ENCODE results near the gene TTLL10.
A peak's percentile ranks its signal among the peaks of the same experiment; 100 is the strongest.

TTLL10 gene, protein sequence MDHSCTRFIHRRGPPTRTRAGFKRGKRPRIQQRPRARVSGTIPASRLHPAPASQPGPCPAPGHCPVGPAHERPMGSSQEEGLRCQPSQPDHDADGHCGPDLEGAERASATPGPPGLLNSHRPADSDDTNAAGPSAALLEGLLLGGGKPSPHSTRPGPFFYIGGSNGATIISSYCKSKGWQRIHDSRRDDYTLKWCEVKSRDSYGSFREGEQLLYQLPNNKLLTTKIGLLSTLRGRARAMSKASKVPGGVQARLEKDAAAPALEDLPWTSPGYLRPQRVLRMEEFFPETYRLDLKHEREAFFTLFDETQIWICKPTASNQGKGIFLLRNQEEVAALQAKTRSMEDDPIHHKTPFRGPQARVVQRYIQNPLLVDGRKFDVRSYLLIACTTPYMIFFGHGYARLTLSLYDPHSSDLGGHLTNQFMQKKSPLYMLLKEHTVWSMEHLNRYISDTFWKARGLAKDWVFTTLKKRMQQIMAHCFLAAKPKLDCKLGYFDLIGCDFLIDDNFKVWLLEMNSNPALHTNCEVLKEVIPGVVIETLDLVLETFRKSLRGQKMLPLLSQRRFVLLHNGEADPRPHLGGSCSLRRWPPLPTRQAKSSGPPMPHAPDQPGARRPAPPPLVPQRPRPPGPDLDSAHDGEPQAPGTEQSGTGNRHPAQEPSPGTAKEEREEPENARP

GRCh38 chr1:1173793-1174415, at the start of gene TTLL10:
Gene TTLL10 (plus strand): TSS chr1:1173880. CDS start chr1:1179216, 5,336 bp downstream.
- DNase-seq: peak in 1 of 4 experiments; percentile 43

GRCh38 chr1:1124508-1124785, 49.2 kb upstream of the TTLL10 start:
- no peak for DNase-seq

DNA sequence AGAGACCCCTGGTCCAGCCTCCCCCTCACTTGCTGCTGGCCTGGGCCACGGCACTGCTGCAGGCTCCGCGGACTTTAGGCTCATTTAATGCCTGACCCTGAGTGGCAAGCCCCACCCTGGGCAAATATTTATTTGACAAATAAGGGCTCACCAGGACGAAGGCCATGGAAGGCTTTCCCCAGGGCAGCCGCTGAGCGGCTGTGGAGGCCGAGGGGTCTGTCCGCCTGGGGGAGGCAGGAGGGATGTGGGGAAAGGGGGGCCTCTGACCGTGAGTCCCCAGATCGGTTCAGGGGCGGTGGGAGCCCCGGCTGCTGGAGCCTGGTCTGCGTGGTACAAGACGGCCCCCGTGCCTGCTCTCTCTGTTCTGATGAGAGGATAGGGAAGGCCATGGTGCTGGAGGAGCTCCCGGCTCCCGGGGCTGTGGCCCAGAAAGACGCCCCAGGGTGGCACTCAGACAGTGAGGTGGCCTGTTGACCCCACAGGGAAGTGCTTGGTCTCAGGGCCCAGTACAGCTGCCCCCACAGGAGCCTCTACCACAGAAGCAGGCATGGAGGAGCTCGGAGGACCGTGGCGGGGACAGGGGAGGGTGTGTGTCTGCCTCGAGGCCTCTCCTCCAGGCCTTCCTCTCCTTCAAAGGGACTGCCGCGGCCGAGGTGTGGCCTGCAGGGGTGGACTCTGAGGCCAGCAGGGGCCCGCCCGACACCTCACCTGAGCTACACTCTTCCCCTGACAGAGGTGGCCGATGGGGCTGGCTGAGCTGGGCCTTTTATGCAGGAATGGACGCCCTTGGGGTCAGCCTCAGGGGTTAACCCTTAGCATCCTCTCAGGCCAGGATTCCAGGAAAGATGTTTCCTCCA, 48.7 kb upstream of the TTLL10 start:
- DNase-seq: no peak

- no peak for DNase-seq
These were observed 47.7 kb upstream of the TTLL10 start for GRCh38 chr1:1125945-1126344.

DNA sequence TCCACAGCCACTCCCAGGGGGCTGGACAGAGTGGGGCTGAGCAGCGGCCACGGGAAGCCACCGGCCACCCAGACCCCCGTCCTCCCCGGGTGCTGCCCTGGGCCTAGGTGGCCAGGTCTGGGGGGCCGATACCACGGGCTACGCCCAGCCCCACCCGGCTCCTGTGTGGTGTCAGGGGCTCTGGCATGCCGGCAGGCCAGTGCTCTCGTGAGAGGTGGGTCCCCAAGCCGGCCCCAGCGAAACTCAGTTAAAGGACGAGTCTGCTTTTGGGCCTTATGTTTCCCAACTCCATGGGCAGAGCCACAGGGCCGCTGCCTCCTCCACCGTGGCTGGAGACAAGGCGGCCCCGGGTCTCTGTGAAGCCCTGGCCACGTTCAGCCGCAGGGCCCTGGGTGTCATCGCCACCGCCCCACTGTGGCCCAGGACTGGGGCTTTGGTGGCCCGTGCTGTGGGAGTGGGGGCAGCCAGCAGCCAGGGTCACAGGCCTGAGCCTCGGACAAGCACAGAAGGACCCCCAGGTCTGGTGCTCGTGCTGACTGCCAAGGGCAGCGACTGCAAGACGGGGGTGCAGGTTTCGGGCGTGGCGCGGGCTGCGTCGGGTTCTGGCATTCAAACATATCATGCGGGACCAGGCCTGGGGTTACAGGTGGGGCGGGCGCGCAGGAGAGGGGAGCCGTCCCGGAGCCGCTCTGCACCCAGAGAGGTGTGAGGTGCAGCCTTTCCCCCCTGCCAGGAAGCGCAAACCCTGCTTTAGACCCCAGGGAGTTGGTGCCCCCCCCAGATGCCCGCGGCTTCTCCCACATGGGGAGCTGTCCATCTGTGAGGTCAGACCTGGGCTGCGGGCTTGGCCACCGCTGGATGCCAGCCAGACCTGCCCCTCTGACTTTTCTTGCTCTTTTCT, 45.9 kb upstream of the TTLL10 start:
- no peak for DNase-seq

DNA sequence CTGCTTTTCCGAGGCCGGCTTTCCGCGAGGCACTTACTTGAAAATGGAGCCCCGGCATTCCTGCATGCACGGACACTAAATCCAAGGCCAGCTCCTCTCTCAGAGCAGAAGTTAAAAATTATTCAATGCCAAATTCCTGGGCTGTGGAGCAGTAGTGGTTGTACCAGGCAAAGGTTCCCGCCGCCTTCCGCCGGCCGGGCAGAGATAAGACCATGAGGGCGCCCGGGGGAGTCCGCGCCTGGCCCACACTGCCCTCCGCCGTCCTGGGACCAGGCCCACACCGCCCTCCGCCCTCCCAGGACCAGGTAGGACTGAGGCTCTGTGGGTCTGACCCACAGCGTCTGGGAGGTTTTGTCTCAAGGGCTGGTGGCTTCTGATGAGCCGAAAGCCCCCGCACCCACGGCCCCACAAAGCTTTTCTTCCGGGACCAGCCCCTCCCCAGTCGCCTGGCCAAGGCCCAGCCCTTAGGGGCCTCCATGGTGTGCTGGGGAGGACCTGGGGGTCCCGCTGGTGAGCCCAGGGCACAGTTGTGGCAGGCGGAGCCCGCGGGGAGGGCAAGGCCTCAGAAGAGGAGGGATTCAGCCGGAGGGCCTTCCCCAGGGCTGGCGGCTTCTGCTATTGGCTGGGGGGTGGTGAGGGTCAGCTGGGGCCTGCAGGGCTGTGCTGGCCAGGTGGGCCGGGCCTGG, 45.1 kb upstream of the TTLL10 start:
- no peak for DNase-seq

DNA sequence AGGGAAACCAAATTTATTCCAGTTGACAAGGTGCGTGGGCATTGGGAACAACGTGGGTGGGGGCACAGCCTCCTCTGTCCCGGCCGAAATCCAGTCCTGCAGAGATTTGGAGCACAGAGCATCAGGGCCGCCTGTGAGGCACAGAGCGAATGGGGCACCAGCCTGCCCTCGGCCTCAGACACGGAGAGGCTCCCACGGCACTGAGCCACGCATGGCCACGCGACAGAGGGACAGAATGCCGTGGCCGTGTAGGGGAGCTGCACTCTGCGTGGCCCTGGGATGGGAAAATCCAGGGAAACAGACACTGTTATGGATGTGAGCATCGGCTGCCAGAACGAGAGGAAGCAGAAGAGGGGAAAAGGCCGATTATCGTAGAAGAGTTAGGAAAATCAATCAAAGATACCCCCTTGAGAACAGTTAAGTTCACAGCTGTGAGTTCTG, 44.3 kb upstream of the TTLL10 start:
- DNase-seq: no peak

DNA sequence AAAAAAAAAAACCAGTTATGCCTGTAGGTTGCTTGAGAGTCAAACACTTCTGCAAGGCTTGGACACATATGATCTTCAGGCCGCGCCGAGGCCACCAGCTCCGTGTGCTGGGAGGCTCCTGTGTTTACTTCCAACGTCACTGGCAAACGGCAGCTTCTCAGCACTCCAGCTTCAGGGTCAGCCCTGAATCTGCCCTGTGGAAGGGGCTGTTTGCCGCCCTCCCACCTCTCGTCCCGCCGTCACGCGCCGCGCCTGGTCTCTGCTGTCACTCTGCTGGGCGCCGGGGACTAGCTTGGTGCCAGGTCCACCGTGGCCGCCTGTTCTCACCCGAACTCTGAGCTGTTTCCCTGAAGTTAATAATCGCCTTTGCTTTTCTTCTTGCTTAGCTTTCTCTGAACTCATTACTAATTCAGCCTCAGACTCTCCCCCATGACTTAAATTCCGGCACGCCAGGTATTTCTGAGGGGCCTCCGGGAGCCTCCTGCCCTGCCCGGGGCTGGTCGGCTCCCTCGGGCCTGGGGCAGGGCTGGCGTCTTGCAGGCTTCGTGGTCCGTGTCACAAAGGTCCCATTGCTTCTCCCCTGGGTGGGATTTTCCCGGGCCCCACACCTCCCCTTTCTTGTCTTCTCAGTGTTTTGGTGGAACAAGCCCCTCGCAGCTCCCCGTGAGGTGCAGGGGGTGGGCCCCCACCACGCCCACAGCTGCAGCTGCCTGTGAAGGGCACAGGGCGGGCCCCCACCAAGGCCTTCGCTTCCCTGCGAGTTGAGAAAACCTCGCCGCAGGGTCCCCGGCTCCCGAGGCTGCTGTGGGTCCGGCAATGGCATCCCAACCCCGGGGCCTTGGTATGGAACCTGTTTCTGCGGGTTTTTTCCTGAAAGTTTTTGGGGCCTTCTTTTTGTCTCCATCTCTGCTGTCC, 43.2 kb upstream of the TTLL10 start:
- DNase-seq: no peak

DNA sequence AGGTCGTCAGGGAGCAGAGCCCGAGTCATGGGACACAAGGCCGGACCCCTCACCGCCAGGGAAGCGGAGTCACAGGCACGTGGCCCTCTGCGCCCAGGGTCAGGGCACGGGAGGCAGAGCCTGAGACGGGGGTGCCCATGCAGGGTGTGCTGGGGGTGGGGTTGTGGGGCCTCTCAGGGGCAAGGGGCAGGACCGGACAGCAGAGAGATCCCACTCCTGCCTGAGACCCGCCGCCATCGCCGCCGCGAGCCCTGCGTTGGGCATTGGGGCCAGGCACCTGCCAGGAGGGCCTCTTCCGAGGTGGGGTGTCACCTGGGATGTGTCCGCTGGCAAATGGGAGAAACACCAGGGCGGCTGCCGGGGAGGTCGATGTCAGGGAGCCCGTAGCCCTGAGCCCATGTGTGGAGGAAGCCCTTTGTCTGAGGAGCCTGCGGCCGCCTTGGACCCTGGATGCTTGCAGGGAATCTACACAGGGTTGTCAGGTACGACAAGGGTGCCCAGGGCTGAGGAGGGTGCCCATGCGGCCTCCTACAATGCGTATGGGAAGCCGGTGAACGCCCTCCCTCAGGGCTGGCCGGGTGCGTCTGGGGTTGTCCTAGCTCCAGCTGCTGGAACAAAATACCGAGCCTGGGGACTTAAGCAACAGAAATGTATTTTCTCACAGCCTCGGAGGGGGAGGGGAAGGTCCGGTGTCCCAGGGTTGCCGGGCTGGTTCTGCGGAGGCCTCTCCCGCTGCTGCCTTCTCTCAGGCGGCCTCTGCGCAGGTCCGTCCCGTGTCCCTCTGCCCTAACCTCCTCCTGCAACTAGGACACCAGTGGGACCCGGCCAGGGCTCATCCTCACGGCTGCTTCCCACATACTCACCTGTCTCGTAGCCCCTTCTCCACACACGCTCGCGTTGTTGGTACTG, 41.4 kb upstream of the TTLL10 start:
- DNase-seq: no peak

DNA sequence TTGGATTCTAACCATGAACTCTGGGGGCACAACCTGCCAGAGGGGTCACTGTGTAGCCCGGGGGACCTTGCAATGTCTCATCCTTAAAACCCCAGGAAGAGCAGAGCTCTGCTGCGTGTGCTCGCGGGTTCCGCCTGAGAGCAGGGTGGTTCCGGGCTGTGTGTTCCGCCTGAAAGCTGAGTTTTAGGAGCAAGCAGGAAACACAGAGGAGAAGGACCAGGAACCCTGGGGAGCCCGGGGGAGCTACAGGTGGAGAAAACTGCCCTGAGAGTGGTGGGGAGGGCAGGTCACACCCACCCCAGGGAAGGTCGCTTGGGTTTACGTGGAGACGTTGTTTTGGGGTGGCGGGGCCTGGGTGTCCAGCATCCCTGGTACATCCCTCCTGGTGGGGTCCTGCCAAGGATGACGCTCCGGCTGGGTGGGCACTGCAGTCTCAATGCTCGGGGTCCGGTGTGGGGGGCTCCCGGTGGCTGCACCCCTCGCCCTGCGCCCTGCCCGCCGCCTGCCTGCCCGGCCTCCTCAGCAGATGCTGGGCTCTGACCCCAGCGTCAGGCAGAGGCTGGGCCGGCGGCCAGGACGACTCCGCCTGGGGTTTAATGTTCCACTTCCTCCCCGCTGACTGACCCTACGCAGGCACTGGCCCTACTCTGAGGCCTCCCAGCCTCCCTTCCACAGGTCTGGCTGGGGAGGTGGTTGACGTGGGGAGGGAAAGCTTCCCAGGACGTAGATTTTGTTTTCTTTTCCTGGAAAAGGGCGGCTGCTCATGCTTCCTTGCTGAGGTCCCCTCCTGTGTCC, 40.5 kb upstream of the TTLL10 start:
- no peak for DNase-seq

DNA sequence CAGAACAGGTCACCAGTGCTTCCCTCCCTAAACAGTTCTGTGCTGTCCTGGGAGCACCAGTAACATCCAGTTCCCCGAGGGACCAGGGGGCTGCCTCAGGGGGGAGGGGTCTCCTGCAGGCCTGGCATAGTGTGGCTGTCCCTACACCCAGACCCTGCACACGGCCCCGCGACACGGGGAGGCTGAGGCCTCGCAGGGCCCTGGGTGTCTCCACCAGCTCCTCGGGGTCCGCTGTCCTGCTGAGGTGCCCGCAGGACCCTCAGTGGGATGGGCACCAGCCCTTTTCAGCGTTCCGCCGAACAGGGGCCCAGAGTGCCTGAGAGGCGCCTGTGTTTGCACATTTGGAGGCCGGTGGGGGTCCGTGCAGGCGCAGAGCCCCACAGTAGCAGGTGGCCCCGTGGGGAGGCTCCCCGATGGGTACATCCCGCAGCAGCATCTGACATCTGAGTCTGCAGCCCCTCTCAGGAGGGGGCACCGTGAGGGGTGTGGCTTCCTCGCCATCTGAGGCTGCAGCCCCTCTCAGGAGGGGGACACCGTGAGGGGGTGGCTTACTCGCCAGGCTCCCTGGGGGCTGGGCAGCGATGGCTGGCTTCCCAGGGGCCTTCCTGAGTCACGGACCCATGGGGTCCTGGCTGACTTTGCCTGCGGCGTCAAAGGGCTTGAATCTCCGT, 39.2 kb upstream of the TTLL10 start:
- no peak for DNase-seq

DNA sequence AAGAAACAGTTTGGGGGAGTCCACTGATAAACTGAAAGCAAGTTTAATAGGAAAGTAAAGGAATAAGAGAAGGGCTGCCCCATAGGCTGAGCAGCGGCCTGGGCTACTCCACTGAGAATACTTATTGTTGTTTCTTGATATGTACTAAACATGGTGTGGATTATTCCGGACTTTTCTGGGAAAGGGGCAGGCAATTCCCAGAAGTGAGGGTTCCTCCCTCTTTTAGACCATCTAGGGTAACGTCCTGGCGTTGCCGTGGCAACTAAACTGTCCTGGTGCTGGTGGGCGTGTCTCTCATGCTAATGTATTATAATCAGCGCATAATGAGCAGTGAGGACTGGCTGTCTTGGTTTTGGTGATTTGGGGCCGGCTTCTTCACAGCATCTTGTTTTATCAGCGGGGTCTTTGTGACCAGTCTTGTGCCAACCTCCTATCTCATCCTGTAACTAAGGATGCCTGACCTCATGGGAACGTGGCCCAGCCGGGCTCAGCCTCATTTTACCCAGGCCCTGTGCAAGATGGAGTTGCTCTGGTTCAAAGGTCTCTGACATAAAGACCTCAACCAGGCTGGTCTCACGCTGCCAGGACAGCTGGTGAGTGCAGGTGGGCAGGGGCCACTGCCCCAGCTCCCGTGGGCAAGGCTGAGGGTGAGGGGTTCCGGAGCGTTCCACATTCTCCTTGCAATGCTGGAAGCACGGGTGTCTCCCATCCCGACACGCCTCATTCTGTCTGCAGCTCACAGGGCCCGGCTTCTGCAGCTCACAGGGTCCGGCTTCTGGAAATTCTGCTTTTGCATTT, 38.1 kb upstream of the TTLL10 start:
- DNase-seq: no peak

DNA sequence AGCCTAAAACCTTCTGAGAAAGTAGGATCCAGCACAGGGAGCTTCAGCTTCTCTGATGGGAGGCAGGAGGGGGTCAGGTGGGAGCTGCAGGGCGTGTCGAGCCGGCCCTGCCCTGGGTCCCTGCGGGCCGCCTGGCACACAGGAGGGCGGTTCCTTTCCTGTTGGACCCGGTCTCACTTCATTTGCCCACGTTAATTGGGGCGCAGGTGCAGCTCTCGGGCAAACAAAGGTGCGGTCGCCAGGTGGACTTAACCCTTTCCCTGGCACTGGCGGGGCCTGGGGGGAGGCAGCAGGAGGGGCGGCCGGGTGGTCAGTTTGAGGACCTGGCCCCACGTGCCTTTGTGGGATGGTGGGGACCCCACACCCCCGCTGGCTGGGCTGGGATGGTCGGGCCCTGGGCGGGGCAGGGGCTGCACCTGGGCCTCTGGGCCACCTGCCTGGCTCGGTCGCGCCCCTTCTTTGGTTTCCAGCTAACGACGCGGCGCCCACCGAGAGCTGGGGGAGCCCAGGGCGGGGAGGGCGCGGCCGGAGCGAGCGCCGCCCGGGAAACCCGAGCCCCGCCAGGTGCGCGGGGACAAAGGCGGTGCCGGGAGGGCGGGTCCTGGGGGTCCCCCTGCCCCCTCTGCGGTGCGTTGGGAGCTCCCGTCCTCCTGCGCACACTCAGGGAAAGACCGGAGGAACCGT, 37.0 kb upstream of the TTLL10 start:
- DNase-seq: no peak

DNA sequence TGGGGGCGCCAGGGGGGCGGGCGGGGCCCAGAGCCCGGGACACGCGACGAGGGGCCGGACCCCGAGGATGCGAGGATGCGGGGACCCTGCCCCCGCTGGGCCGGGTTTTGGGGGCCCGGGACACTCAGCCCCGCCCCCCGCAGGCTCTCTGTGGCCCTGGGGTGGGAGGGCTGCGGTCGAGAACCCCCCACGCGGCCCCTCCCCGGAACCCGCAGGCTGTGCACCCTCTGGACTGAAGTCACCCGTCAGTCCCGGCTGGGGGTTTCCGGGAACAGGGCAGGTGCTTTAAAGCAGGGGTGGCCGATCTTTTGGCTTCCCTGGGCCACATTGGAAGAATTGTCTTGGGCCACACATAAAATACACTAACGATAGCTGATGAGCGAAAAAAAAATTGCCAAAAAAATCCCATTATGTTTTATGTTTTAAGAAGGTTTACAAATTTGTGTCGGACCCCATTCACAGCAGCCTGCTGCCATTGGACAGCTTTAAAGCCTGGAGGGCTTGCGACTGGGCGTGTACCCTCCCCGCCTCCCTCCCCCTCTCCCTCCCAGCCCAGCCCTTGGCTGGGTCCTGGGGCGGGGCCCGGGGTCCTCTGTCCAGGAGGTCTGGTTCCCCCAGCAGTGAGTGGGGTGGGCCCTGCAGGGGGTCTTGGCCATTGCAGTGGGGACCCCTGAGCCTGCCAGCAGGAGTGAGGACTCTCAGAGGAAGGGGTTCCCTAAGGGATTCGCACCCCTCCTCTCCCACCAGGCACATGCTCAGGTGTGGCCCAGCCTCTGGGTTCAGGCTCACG, 36.2 kb upstream of the TTLL10 start:
- peak; percentile 30 to 50 (median 43) for DNase-seq

DNA sequence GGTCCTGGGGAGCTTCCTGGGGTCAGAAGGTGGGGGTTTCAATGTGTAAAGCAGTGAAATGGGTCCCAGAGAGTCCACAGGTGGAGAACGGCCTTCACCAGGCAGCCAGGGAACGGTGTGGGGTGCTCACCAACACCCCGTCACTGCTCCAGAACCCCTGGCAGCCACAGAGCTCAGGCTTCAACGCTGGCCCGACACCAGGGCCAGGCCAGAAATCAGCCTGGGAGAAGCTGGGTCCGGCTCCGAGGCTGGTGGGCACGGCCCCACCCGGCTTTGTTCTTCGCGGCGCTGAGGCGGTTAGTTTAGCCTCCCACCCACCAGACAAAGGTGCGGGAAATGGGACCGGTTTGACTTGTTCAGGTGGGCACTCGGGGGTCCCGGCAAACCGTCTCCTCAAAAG, 33.0 kb upstream of the TTLL10 start:
- no peak for DNase-seq

All from activated CD4-positive, CD25-positive, alpha-beta regulatory T cell (primary cell).